Activated CD4-positive, alpha-beta T cell treated with anti-CD3 and anti-CD28 coated beads for 24 hours (primary cell): ENCODE results near the gene SH3PXD2B.
"Not testable (repeated sequence)": the region's sequence is repeated elsewhere in the genome, so short reads cannot be mapped to it uniquely, and the experiment has no call there.

Source experiments
- DNase-seq, 2 donors: peaks; one replicate each; pipeline ENCODE4 v3.0.0-alpha.2; 2020; ENCODE audit warnings: low read depth in 2 of 2

Gene SH3PXD2B

GRCh38 chr5:172399826-172400225, 54.5 kb downstream of the SH3PXD2B start:
- no peak for DNase-seq

GRCh38 chr5:172399336-172399735, 55.0 kb downstream of the SH3PXD2B start:
- DNase-seq, result no peak

- DNase-seq, result not testable (repeated sequence)
Observed at GRCh38 chr5:172398645-172399044, 55.7 kb downstream of the SH3PXD2B start.

GRCh38 chr5:172396994-172397393, 57.3 kb downstream of the SH3PXD2B start:
- DNase-seq, result not testable (repeated sequence)

GRCh38 chr5:172396220-172396619, 58.1 kb downstream of the SH3PXD2B start:
- no peak for DNase-seq

- DNase-seq, result no peak
Observed at GRCh38 chr5:172395483-172395882, 58.8 kb downstream of the SH3PXD2B start.

GRCh38 chr5:172389578-172390112, 64.7 kb downstream of the SH3PXD2B start:
- DNase-seq, result no peak

GRCh38 chr5:172388246-172388733, 66.0 kb downstream of the SH3PXD2B start:
- DNase-seq, result no peak

GRCh38 chr5:172385707-172386106, 68.6 kb downstream of the SH3PXD2B start:
- DNase-seq, result no peak

GRCh38 chr5:172385010-172385563, 69.2 kb downstream of the SH3PXD2B start:
- DNase-seq, result no peak

- no peak for DNase-seq
Observed at GRCh38 chr5:172383191-172383802, 71.0 kb downstream of the SH3PXD2B start.

- DNase-seq, result no peak
Observed at GRCh38 chr5:172380987-172381643, 73.2 kb downstream of the SH3PXD2B start.

- no peak for DNase-seq
Observed at GRCh38 chr5:172380301-172380986, 73.9 kb downstream of the SH3PXD2B start.

GRCh38 chr5:172379481-172379880, 74.8 kb downstream of the SH3PXD2B start:
- DNase-seq, result no peak

- DNase-seq, result no peak
Observed at GRCh38 chr5:172377856-172378255, 76.5 kb downstream of the SH3PXD2B start.

GRCh38 chr5:172377438-172377837, 76.9 kb downstream of the SH3PXD2B start:
- DNase-seq, result no peak

- DNase-seq, result no peak
Observed at GRCh38 chr5:172374783-172375182, 79.5 kb downstream of the SH3PXD2B start.

GRCh38 chr5:172373680-172374079, 80.6 kb downstream of the SH3PXD2B start:
- DNase-seq, result no peak

GRCh38 chr5:172371684-172372083, 82.6 kb downstream of the SH3PXD2B start:
- DNase-seq, result no peak

GRCh38 chr5:172370648-172371545, 83.4 kb downstream of the SH3PXD2B start:
- DNase-seq, result peak in 1 of 2 donors; percentile 43

- no peak for DNase-seq
Observed at GRCh38 chr5:172370237-172370640, 84.1 kb downstream of the SH3PXD2B start.
